Measurements from ENCODE around the gene CFAP97D2. TPM values are rescaled to one million over a fixed set of nuclear protein-coding genes. Genes with fewer than 3 reads are reported as not detected.

The CFAP97D2 gene
- total and polyA plus RNA-seq, 2 donors (not counting 3 experiments of a cell fraction or from before 2014, with no cell fraction given) = not detected

DNA sequence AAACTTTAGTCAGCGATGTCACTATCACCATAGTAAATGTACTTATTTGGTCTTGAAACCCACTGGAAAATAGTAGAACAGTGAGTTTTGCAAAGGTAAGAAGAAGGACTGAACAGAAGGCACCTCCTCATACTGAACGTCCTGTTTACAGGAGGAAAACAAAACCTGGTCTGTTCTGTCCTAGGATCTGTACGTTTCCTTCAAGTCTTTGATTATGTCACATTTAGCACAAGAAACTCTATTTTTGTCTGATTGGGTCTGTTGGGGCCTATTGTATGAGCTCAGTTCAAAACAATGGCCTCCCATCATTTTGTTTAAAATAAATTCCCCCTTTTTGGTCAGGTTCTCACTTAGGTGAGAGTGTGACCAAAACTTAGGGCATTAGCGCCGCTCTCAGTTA lies 11.2 kb upstream of the CFAP97D2 start:
- no peaks in the 10 kb centered on the region for H3K9me3 ChIP-seq (replicated peaks; ENCODE audit: control insufficient read depth, insufficient read depth, low read length)
- peaks cover 4 to 9% of the 10 kb centered on the region in 2 experiments for H3K27me3 ChIP-seq (ENCODE audit: control insufficient read depth in 2 of 2, insufficient read depth in 2 of 2, low read length in 2 of 2)
- no peak overlapping the region for H3K9ac ChIP-seq (replicated peaks; ENCODE audit: extremely low read depth, insufficient read depth, low read length)
- dilution Hi-C loops (cut with MboI; ENCODE audit: extremely low pct_ligation_motif_present, low sequenced_read_pairs) (no loop called here), intact Hi-C loops (cut with micrococcal nuclease) (no loop called here)
- TF ChIP-seq GATA2 (IDR thresholded peaks at IDR 0.05; ENCODE audit: insufficient read depth, insufficient read length, low read depth, low read length) (no peak), MYC (IDR thresholded peaks at IDR 0.05; ENCODE audit: low read depth, low read length) (no peak), JUN (IDR thresholded peaks at IDR 0.05; ENCODE audit: borderline replicate concordance, insufficient read depth, insufficient read length, low read depth) (no peak), POLR2A (IDR thresholded peaks at IDR 0.05; ENCODE audit: low read depth, low read length) (no peak), FOS (IDR thresholded peaks at IDR 0.05; ENCODE audit: borderline replicate concordance, insufficient read depth, low read length) (no peak), EZH2 (IDR thresholded peaks at IDR 0.05; ENCODE audit: borderline replicate concordance, low read depth, low read length, severe bottlenecking) (no peak), POLR2AphosphoS5 (IDR thresholded peaks at IDR 0.05; ENCODE audit: insufficient read depth, low read depth, low read length) (no peak)
- TF ChIP-seq, protein P1, sequence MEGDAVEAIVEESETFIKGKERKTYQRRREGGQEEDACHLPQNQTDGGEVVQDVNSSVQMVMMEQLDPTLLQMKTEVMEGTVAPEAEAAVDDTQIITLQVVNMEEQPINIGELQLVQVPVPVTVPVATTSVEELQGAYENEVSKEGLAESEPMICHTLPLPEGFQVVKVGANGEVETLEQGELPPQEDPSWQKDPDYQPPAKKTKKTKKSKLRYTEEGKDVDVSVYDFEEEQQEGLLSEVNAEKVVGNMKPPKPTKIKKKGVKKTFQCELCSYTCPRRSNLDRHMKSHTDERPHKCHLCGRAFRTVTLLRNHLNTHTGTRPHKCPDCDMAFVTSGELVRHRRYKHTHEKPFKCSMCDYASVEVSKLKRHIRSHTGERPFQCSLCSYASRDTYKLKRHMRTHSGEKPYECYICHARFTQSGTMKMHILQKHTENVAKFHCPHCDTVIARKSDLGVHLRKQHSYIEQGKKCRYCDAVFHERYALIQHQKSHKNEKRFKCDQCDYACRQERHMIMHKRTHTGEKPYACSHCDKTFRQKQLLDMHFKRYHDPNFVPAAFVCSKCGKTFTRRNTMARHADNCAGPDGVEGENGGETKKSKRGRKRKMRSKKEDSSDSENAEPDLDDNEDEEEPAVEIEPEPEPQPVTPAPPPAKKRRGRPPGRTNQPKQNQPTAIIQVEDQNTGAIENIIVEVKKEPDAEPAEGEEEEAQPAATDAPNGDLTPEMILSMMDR (IDR thresholded peaks at IDR 0.05; ENCODE audit: extremely low read depth in 1 of 2, insufficient read depth in 1 of 2, low read depth in 1 of 2, low read length in 2 of 2) = no peak
- TF ChIP-seq, protein P2, sequence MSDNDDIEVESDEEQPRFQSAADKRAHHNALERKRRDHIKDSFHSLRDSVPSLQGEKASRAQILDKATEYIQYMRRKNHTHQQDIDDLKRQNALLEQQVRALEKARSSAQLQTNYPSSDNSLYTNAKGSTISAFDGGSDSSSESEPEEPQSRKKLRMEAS (IDR thresholded peaks at IDR 0.05; ENCODE audit: insufficient read depth, insufficient read length) = no peak
- H2AFZ ChIP-seq (ENCODE audit: low read depth, low read length) = no peak overlapping the region
- H4K20me1 ChIP-seq (replicated peaks; ENCODE audit: control insufficient read depth, extremely low read depth, insufficient read depth, low read length) = no peaks in the 10 kb centered on the region
- ChIA-PET POLR2A (no interaction called here), CTCF (interaction anchor here (1.1 kb wide), 1 partner anchor 19 kb away, joined by 3 read pairs; no protein-coding TSS in a partner anchor)
- no peak overlapping the region for H3K4me2 ChIP-seq (ENCODE audit: insufficient read depth, low read length)
- no peak overlapping the region for H3K4me3 ChIP-seq (replicated peaks in 1 of 3; ENCODE audit: insufficient read depth in 1 of 3, low read depth in 1 of 3, low read length in 3 of 3)
- BruUV-seq (replicated peaks) = no TSS peak
- FAIRE-seq = no peak
- H3K79me2 ChIP-seq (ENCODE audit: control insufficient read depth, insufficient read depth, low read length) = no peaks in the 10 kb centered on the region
- H3K27ac ChIP-seq (ENCODE audit: insufficient read depth, low read depth, low read length) = no peak overlapping the region
- H3K9me1 ChIP-seq (replicated peaks; ENCODE audit: control insufficient read depth, extremely low read depth, insufficient read depth, low read length) = no peaks in the 10 kb centered on the region
- no peaks in the 10 kb centered on the region for H3K36me3 ChIP-seq (ENCODE audit: control insufficient read depth in 2 of 2, extremely low read depth in 1 of 2, insufficient read depth in 2 of 2, low read length in 2 of 2)
- no peaks in the 10 kb centered on the region for H3K4me1 ChIP-seq (ENCODE audit: control insufficient read depth, extremely low read depth, insufficient read depth, low read length)
- DNase-seq (ENCODE audit: low read depth, low spot score) = no peak

Measured in endothelial cell of umbilical vein (primary cell).